ENCODE results near the gene CIBAR2. TPM values are rescaled to one million over a fixed set of nuclear protein-coding genes. Genes with fewer than 3 reads are reported as not detected.

Gene CIBAR2
- total and polyA plus RNA-seq, 9 of the 15 experiments (the other 6 are each of a cell fraction or from before 2014, with no cell fraction given) = not detected

- no peak for TF ChIP-seq ARID3A (IDR thresholded peaks at IDR 0.05; ENCODE audit: borderline replicate concordance, low read depth, low read length)
- TF ChIP-seq ZNF121 (CRISPR knock-in tag; conservative IDR thresholded peaks at IDR 0.05) = no peak
- TF ChIP-seq, protein P1, sequence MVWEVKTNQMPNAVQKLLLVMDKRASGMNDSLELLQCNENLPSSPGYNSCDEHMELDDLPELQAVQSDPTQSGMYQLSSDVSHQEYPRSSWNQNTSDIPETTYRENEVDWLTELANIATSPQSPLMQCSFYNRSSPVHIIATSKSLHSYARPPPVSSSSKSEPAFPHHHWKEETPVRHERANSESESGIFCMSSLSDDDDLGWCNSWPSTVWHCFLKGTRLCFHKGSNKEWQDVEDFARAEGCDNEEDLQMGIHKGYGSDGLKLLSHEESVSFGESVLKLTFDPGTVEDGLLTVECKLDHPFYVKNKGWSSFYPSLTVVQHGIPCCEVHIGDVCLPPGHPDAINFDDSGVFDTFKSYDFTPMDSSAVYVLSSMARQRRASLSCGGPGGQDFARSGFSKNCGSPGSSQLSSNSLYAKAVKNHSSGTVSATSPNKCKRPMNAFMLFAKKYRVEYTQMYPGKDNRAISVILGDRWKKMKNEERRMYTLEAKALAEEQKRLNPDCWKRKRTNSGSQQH (CRISPR knock-in tag; IDR thresholded peaks at IDR 0.05) = peak; percentile 72; the same call in 1 of the 2 replicates
- TF ChIP-seq, protein P2, sequence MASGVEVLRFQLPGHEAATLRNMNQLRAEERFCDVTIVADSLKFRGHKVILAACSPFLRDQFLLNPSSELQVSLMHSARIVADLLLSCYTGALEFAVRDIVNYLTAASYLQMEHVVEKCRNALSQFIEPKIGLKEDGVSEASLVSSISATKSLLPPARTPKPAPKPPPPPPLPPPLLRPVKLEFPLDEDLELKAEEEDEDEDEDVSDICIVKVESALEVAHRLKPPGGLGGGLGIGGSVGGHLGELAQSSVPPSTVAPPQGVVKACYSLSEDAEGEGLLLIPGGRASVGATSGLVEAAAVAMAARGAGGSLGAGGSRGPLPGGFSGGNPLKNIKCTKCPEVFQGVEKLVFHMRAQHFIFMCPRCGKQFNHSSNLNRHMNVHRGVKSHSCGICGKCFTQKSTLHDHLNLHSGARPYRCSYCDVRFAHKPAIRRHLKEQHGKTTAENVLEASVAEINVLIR (CRISPR knock-in tag; IDR thresholded peaks at IDR 0.05) = no peak
- TF ChIP-seq YY1 (IDR thresholded peaks at IDR 0.05; ENCODE audit: borderline replicate concordance in 1 of 3, control insufficient read depth in 1 of 3, extremely low read depth in 1 of 3, insufficient read depth in 3 of 3, insufficient read length in 1 of 3, insufficient replicate concordance in 2 of 3, low read depth in 1 of 3, low read length in 2 of 3) = no peak
- peak; percentile 89 for TF ChIP-seq USF2 (CRISPR knock-in tag; IDR thresholded peaks at IDR 0.05)
- no peak for TF ChIP-seq NR2C1 (IDR thresholded peaks at IDR 0.05)
- no peak for TF ChIP-seq NR2C1 (tag; IDR thresholded peaks at IDR 0.05)
- peak; percentile 62 for TF ChIP-seq HMGN3 (IDR thresholded peaks at IDR 0.05; ENCODE audit: borderline replicate concordance, extremely low read depth, insufficient read length, low read depth, low read length)
- TF ChIP-seq PHF8 (IDR thresholded peaks at IDR 0.05; ENCODE audit: borderline replicate concordance, low read length) = peak; percentile 34; the same call in 1 of the 2 replicates
- no peak for TF ChIP-seq PML (IDR thresholded peaks at IDR 0.05; ENCODE audit: low read length)
- TF ChIP-seq MBD2 (IDR thresholded peaks at IDR 0.05; ENCODE audit: borderline replicate concordance, low read depth) = no peak
- no peak for TF ChIP-seq NFYB (IDR thresholded peaks at IDR 0.05; ENCODE audit: extremely low read depth, insufficient read length)
- no peak for TF ChIP-seq RFX1 (IDR thresholded peaks at IDR 0.05)
- no peak for TF ChIP-seq SMARCC2 (IDR thresholded peaks at IDR 0.05; ENCODE audit: low read depth)
- TF ChIP-seq, protein P3, sequence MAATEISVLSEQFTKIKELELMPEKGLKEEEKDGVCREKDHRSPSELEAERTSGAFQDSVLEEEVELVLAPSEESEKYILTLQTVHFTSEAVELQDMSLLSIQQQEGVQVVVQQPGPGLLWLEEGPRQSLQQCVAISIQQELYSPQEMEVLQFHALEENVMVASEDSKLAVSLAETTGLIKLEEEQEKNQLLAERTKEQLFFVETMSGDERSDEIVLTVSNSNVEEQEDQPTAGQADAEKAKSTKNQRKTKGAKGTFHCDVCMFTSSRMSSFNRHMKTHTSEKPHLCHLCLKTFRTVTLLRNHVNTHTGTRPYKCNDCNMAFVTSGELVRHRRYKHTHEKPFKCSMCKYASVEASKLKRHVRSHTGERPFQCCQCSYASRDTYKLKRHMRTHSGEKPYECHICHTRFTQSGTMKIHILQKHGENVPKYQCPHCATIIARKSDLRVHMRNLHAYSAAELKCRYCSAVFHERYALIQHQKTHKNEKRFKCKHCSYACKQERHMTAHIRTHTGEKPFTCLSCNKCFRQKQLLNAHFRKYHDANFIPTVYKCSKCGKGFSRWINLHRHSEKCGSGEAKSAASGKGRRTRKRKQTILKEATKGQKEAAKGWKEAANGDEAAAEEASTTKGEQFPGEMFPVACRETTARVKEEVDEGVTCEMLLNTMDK (IDR thresholded peaks at IDR 0.05; ENCODE audit: borderline replicate concordance, insufficient read depth, low read depth, low read length, poor library complexity, severe bottlenecking) = no peak
- no peak for TF ChIP-seq HCFC1 (IDR thresholded peaks at IDR 0.05; ENCODE audit: low read depth, low read length)
- TF ChIP-seq FOXK2 (conservative IDR thresholded peaks at IDR 0.05 in 1 of 2, IDR thresholded peaks at IDR 0.05 in 1 of 2; ENCODE audit: low read depth in 2 of 2) = 0 out of 4 replicates have a peak, but pooled peaks of 1 of the 2 experiments have one; percentile 29
- no peak for TF ChIP-seq ZNF408 (CRISPR knock-in tag; IDR thresholded peaks at IDR 0.05; ENCODE audit: low read depth)
Measured at GRCh38 chr16:85137323-85138072, 25.2 kb upstream of the CIBAR2 start (continued).

Measured in K562 (cell line).